Hindlimb muscle (tissue), 1 donor: ENCODE data around the gene GRIP2. TPM values are rescaled to one million over a fixed set of nuclear protein-coding genes. Genes with fewer than 3 reads are reported as not detected.
"Not testable (repeated sequence)": the region's sequence is repeated elsewhere in the genome, so short reads cannot be mapped to it uniquely, and the experiment has no call there.

Source experiments
- DNase-seq: peaks from one replicate; pipeline ENCODE4 v3.0.0-alpha.2; 2013
- polyA plus RNA-seq: library from polyadenylated mRNA; unstranded; fragments of 120-200 nt; gene quantifications from one replicate; pipeline ENCODE4 v1.2.1, GENCODE V29; 2013; ENCODE audit not compliant: insufficient read length

Gene GRIP2
- polyA plus RNA-seq, 1 donor, result 30.7 TPM

- DNase-seq, result no peak
Observed at GRCh38 chr3:14520149-14520548, 20.0 kb downstream of the GRIP2 start.

DNA sequence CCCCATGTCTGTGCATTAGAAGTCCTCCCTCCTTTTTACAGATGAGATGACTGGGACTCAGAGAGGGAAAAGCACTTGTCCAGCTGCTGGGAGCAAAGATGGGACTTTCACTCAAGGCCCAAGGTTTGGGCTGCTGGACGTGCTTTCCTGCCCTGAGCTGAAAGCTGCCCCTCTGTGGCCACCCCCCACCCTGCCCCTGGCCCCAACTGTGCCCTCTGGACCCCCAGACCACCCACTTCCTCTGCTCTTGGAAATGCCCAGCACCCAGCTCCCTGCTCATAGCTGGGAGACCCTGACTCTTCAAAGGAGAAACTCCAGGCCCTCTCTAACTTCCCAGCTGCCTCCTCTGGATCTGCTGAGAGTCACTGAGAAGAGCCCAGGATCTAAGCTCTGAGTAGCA is 20.7 kb downstream of the GRIP2 start:
- DNase-seq, result no peak

GRCh38 chr3:14518893-14519292 is 21.2 kb downstream of the GRIP2 start:
- no peak for DNase-seq

GRCh38 chr3:14518432-14518802 is 21.7 kb downstream of the GRIP2 start:
- DNase-seq, result no peak

DNA sequence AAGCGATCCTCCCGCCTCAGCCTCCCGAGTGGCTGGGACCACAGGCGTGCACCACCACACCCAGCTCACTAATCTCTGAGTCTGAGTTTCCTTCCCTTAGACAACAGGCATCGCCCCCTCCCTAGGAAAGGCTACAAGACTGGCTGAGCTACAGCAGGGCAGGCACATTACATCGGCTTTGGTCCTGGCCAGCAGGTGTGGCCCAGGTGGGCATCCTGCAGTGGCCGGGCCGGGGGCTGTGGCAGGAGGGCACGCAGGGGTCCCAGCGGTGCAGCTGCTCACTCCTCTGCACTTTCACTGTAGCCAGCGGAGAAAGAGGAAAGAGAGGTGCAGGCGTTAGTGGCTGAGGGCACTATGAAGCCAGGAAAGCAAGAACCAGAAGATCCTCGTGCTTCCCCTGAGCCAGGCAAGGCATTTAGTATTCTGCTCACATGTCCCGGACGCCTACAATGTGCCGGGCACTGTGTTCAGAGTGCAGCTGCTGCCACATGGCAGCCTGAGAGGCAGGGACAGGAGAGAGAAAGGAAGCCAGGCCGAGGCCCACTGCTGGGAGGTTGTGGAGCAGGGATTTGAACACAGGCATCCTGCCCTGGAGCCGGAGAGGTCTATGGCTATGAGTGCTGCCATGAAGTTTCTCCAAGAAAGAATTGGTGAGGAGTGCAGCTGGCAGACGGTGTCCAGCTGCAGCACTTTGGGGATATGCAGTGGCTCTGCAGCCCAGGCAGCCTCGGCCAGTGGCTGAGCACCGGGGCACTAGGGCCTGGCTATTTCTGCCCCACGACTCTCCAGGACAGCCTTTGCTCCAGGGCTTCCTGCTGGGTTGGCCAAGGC is 22.3 kb downstream of the GRIP2 start:
- DNase-seq, result no peak

DNA sequence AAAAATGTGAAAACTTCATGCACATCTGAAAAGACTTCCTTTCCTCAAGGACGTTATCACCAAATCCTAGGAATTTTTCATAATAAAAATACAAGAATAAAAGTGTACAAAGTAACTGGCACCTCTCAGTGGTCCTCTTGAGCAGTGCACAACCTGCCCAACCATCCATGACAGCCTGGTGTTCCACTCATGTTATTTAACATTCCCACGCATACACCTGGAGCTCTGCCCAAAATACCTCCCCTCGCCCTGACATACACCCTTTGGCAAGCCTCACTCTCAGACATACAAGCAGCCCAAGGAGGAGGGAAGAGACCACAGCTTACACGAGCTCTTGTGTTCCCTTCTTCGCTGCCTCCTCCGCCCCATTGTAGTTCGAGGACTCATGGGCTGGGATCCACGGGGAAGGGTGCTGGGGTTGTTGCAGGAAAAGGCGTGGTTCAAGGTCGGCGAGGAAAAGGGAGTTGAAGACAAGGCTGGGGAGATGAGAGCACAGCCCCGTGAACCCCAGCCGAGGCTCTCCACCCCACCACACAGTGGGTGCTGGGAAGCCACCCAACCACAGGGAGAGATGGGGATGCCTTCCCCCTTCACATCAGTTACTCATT is 23.3 kb downstream of the GRIP2 start:
- no peak for DNase-seq

DNA sequence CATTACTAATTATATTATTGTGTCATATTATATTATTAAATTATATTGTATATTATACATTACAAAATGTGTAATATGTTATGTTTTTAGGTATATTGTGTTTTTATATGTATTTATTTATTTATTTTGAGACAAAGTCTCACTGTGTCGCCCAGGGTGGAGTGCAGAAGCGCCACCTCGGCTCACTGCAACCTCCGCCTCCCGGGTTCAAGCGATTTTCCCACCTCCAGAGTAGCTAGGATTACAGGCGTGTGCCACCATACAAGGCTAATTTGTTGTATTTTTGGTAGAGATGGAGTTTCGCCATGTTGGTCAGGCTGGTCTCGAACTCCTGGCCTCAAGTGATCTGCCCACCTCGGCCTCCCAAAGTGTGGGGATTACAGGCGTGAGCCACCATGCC is 24.6 kb downstream of the GRIP2 start:
- DNase-seq, result not testable (repeated sequence)

- DNase-seq, result no peak
Observed at GRCh38 chr3:14514323-14514720, 25.8 kb downstream of the GRIP2 start.

- DNase-seq, result no peak
Observed at GRCh38 chr3:14513566-14514322, 26.4 kb downstream of the GRIP2 start.

DNA sequence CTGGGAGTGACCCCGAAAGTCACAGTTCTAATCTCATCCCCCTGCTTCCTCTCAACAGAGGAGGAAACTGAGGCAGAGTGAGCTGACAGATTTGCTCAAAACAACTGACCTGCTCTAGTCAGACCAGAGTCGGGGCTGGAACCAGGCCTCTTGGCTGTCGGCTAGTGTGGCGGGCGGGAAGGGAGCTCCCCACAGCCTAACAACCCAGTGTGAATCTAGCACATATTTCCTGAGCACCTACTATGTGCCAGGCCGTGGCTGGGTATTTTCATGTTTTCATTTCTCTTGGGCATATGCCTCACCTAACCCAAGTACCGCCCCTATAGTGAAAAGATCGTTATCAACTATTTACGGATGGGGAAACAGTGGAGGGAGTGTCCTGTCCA is 27.2 kb downstream of the GRIP2 start:
- no peak for DNase-seq

GRCh38 chr3:14512281-14512941 is 27.7 kb downstream of the GRIP2 start:
- no peak for DNase-seq

GRCh38 chr3:14511623-14512280 is 28.4 kb downstream of the GRIP2 start:
- DNase-seq, result no peak

DNA sequence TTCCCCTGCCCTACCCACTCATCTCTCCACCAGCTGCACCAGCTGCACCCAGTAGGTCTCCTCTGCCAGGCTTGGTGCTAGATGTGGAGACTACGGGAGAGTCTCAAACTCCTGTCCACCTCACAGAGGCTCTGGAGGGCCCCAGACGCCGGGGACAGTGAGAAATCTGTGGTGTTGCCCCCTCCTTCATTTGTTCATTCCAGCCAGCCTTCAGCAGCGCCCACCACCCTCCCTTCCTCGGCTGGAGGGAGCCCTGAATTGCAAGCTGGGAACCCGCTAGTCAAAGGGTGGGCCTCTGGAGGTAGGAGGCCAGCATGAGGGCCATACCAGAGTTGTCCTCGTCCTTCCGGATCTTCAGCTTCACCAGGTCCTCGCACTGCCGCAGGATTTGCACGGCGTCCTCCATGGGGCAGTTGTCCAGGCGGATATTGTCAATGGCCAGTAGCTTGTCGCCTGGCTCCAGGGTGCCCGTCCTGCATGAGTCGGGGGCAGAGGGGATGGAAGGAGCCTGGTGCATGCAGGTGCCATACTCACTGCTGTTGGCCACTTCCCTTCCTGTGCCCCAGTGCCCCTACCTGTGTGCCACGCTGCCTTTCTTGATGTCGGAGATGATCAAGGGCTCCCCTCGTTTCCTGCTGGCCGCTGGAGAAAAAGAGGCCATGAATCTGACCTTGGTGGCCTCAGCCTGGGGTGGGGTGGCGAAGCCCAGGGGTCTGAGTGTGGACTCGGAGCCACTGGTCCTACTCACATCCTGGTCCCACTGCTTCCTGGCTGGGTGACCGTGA is 29.1 kb downstream of the GRIP2 start:
- no peak for DNase-seq

GRCh38 chr3:14509796-14510100 is 30.4 kb downstream of the GRIP2 start:
- no peak for DNase-seq

- no peak for DNase-seq
Observed at GRCh38 chr3:14508966-14509795, 31.0 kb downstream of the GRIP2 start.

DNA sequence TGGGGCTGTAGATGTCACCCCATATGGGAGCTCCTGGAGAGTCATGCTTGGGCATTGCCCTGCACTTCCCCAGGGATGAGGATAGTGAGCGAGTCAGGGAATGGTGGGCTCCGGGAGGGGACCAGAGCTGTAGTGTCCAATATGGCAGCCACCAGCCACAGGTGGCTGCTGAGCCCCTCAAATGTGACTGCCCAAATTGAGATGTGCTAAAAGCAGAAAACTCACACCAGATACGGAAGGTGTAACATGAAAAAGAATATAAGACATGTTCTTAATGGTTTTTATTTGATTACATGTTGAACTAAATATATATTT is 31.7 kb downstream of the GRIP2 start:
- DNase-seq, result no peak

DNA sequence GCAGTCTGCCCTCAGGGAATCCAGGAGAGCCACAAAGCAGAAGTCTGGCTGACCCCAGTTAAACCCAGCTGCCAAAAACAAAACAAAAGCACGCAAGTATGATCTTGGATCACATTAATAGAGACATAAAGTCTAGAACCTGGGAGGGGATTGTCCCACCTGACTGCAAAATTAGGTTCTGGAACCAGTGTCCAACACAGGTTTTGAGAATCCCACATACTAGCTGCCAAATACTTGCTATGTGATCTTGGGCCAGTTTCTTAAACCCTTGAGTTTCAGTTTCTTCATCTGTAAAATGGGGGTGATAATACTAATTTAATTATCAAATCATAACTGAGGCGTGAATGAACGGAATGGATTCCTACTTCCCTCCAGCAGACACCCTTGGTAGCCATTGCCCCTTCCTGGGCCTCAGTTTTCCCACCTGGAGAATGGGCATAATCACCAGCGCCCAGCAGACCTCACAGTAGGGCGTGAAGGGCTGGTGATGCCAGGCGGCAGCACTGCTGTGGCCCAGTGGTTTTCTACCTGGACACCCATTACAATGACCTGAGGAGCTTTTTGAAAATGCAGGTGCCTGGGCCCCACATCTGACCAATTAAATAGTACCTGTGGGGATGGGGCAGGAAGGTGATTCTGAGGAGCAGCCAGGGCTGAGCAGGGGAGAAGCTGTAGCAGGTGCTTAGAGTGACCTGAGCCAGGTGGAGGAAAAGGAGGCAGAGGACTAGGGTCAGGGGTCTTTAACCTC is 32.2 kb downstream of the GRIP2 start:
- no peak for DNase-seq

DNA sequence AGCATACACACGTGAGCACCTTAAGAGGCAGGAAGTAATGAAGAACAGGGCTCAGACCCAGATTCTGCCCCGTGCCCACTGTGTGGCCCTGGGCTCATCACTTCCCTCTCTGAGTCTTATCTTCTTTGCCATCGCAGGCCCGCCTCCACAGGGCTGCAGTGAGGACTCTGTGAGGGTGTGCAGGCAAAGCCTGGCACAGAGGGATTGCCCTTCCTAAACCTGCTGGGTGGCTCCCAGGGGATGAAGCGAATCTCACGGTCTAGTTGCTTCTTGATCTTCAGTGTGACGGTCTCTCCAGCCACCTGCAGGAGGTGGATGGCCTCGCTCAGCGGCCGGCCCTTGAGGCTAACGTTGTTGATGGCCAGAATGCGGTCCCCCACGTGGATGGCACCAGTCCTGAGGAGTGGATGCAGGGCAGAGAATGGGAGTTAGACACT is 32.8 kb downstream of the GRIP2 start:
- no peak for DNase-seq

- no peak for DNase-seq
Observed at GRCh38 chr3:14506626-14507304, 33.4 kb downstream of the GRIP2 start.
